Vagina (tissue), 1 donor: ENCODE results near the gene TMEM45A. TPM values are rescaled to one million over a fixed set of nuclear protein-coding genes. Genes with fewer than 3 reads are reported as not detected.

Experiments
- total RNA-seq: library from RNA; depleted of rRNA; stranded (reverse); fragments of >200 nt; gene quantifications from one replicate; pipeline ENCODE4 v1.2.3, GENCODE V29; 2016

TMEM45A gene
- total RNA-seq, 1 donor from 2014 or later = 46.4 TPM

Other genes with a start within 250 kb of the TMEM45A start
- gene TBC1D23, start 231.6 kb upstream of the TMEM45A start, total RNA-seq = 56.5 TPM
- 26.0 TPM for gene NIT2, start 157.9 kb upstream of the TMEM45A start, total RNA-seq
- gene TOMM70, start 91.5 kb upstream of the TMEM45A start, total RNA-seq = 26.8 TPM
- 4.4 TPM for gene LNP1, start 91.1 kb upstream of the TMEM45A start, total RNA-seq
- not detected for gene ADGRG7, start 117.0 kb downstream of the TMEM45A start, total RNA-seq
- 64.3 TPM for gene TFG, start 216.9 kb downstream of the TMEM45A start, total RNA-seq